ENCODE measurements around the gene FAM90A1.
"Not testable (repeated sequence)": the region's sequence is repeated elsewhere in the genome, so short reads cannot be mapped to it uniquely, and the experiment has no call there.

Gene FAM90A1

DNA sequence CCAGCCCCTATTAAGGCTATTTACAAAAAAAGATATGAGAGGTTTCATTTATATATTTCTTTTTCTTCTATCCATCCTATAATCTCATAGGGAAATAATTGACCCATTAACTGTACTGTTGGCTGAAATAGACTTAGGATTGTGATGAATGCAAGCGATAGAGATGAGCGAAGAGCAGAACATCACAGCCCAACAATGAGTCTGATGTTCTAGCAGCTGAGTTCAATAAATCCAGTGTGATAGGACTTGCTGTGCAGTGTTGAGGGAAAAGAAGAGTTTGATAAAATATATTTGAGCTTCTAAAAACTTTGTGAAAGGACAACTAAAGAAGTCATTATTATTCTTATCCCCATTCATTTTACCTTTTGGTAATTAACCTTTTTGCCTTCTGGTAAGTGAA is 54.5 kb downstream of the FAM90A1 start:
- H3K4me3 ChIP-seq (ENCODE audit: insufficient read depth, low read depth, low read length, poor library complexity, severe bottlenecking): not testable (repeated sequence)

More for the DNA sequence above, 54.5 kb downstream of the FAM90A1 start:
- not testable (repeated sequence) for H3K27ac ChIP-seq (ENCODE audit: insufficient read depth, low read length, poor library complexity, severe bottlenecking); H3K9me3 ChIP-seq (ENCODE audit: control insufficient read depth, low read length); DNase-seq; H3K4me1 ChIP-seq (ENCODE audit: control insufficient read depth, insufficient read depth, low read length, poor library complexity, severe bottlenecking); H3K27me3 ChIP-seq (replicated peaks; ENCODE audit: control insufficient read depth, insufficient read depth, low read length, poor library complexity, severe bottlenecking); H3K36me3 ChIP-seq (ENCODE audit: control insufficient read depth, insufficient read depth, low read length)

All from effector memory CD4-positive, alpha-beta T cell (primary cell).